ACC112 (cell line): ENCODE results near the gene APBB1.
A peak's percentile ranks its signal among the peaks of the same experiment; 100 is the strongest.

ENCODE experiments used
- H2AFZ ChIP-seq: fragments of 200-600 bp; sonication (generic); one replicate; pipeline ENCODE4 v1.6.0; 2017; ENCODE audit warnings: antibody characterized with exemption, low read length; ENCODE audit not compliant: unreplicated experiment
- H3K27ac ChIP-seq: fragments of 200-600 bp; sonication (generic); 2 replicates; pipeline ENCODE4 v1.5.1; 2014; ENCODE audit warnings: low read depth, mild to moderate bottlenecking, antibody characterized with exemption, low read length, moderate library complexity
- H3K27me3 ChIP-seq: fragments of 200-600 bp; sonication (generic); 2 replicates; pipeline ENCODE4 v1.6.1; 2014; ENCODE audit warnings: mild to moderate bottlenecking, antibody characterized with exemption, low read length, moderate library complexity, mixed read lengths; ENCODE audit not compliant: insufficient read depth
- H3K36me3 ChIP-seq: fragments of 200-600 bp; sonication (generic); 2 replicates; pipeline ENCODE4 v1.6.1; 2016; ENCODE audit warnings: mild to moderate bottlenecking, antibody characterized with exemption, low read length, moderate library complexity, mixed read lengths; ENCODE audit not compliant: insufficient read depth
- H3K4me1 ChIP-seq: fragments of 200-600 bp; sonication (generic); one replicate; pipeline ENCODE4 v1.6.1; 2016; ENCODE audit warnings: low read length, mixed read lengths; ENCODE audit not compliant: insufficient read depth, unreplicated experiment, control insufficient read depth
- H3K4me3 ChIP-seq: fragments of 200-600 bp; sonication (generic); 2 replicates; pipeline ENCODE4 v1.5.1; 2014; ENCODE audit warnings: mild to moderate bottlenecking, low read depth, low read length
- H3K79me2 ChIP-seq: fragments of 200-600 bp; sonication (generic); one replicate; pipeline ENCODE4 v1.6.0; 2016; ENCODE audit warnings: low read length; ENCODE audit not compliant: control insufficient read depth, unreplicated experiment, insufficient read depth

APBB1 gene

DNA sequence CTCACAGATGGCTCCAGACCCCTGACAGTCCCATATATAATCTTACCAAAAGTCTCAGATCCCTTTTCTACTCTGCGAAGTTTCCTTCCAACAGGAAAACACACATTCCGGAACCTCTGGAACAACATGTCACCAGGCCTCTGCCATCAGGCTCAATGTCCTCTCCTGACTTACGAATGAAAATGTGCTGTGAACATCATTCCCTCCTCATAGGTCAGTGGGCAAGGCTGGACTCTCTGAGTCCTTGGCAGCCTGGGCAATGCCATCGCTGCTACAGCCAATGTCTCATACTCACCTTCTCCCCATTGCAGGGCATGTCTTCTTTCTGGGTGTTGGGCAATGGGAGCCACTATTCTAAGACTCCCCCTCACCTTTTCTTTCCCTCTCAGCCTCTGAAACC lies 23.5 kb upstream of the APBB1 start:
- no peaks in the 10 kb centered on the region for H3K36me3 ChIP-seq
- H2AFZ ChIP-seq: no peak overlapping the region
- H3K79me2 ChIP-seq: no peaks in the 10 kb centered on the region
- no peaks in the 10 kb centered on the region for H3K4me1 ChIP-seq
- no peak overlapping the region for H3K27ac ChIP-seq
- no peak overlapping the region for H3K4me3 ChIP-seq
- no peaks in the 10 kb centered on the region for H3K27me3 ChIP-seq

DNA sequence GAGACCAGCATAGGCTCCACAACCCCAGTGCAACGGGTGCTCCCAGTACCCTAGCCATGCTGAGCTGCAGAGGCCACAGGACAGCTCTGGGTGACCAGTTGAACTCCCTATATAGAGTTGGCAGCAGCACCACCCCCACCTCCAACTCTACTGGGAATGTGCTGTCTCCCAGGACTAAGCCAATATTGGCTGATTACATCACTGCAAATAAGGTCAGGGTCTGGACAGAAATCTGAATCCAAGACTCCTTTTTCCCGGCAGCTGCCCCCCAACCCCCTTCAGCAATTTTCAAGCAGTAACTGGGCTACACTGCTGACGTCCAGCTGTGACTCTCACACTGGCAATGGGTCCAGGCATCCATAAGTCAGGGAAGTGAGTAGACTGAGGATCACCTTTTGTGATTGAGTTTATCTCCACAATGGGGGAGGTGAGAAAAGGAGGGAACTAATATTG lies 22.0 kb upstream of the APBB1 start, which contains the start of gene HPX:
Gene HPX, minus strand, starts transcription at position 82 of the 453 bp plus-strand sequence. Its CDS starts 24 bp downstream, at position 58.
- Histone ChIP-seq H3K27me3 (no peaks in the 10 kb centered on the region), H3K79me2 (no peaks in the 10 kb centered on the region), H3K36me3 (no peaks in the 10 kb centered on the region), H3K27ac (no peak within 1 kb of the TSS), H2AFZ (no peak within 1 kb of the TSS), H3K4me3 (no peak within 1 kb of the TSS), H3K4me1 (no peaks in the 10 kb centered on the region)

- Histone ChIP-seq H3K4me1 (no peaks in the 10 kb centered on the region), H3K4me3 (no peak overlapping the region), H3K79me2 (no peaks in the 10 kb centered on the region), H3K27me3 (no peaks in the 10 kb centered on the region), H3K27ac (no peak overlapping the region), H3K36me3 (no peaks in the 10 kb centered on the region), H2AFZ (peak overlapping the region; percentile 57)
Observed at GRCh38 chr11:6438979-6439571, 20.2 kb upstream of the APBB1 start.

DNA sequence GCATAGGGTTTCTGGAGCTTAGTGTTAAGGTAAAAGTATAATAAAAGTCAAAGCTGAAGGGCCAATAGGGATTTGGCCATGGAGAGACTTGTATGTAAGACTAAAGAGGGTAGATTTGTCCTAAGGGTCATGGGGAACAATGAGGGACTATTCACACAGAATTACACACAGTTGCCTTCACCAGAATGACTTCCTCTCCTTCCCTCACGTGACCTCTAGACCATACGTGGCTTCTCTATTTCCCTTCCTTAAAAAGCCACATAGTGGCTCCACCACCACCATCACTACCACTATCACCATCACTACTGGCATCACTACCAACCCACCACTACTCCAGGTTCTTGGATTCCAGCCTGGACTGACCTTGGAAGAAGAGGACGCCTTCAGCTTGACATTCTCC lies 19.1 kb upstream of the APBB1 start:
- Histone ChIP-seq H3K4me1 (no peaks in the 10 kb centered on the region), H3K27me3 (no peaks in the 10 kb centered on the region), H3K27ac (no peak overlapping the region), H3K36me3 (no peaks in the 10 kb centered on the region), H3K4me3 (no peak overlapping the region), H2AFZ (no peak overlapping the region), H3K79me2 (no peaks in the 10 kb centered on the region)

GRCh38 chr11:6437423-6437822 lies 18.5 kb upstream of the APBB1 start:
- H3K4me3 ChIP-seq: no peak overlapping the region
- H3K27ac ChIP-seq: no peak overlapping the region
- no peaks in the 10 kb centered on the region for H3K79me2 ChIP-seq
- H2AFZ ChIP-seq: no peak overlapping the region
- no peaks in the 10 kb centered on the region for H3K36me3 ChIP-seq
- H3K27me3 ChIP-seq: no peaks in the 10 kb centered on the region
- H3K4me1 ChIP-seq: peaks cover 5% of the 10 kb centered on the region

- Histone ChIP-seq H3K36me3 (no peaks in the 10 kb centered on the region), H3K4me3 (no peak overlapping the region), H2AFZ (no peak overlapping the region), H3K27me3 (no peaks in the 10 kb centered on the region), H3K27ac (no peak overlapping the region), H3K79me2 (no peaks in the 10 kb centered on the region), H3K4me1 (peaks cover 17% of the 10 kb centered on the region)
Observed at GRCh38 chr11:6433998-6434660, 15.2 kb upstream of the APBB1 start.

DNA sequence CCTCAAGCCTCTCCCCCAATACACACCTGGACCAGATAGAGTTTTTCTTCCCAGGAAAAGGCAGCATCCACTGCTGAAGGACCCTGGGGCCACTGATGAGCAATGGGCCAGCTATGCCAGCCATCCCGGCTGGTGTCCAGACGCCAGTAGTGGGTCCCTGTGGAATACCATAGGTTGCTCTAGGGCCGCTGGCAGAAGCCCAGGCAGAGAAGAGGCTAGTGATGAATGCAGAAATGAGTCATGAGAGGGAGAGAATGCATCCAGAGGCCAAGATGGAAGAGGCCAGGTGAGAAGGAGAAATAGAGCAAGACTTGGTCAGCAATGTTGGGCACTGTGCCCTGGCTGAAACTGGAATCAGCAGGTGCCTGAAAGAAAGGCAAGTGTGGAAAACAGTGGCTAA lies 13.0 kb upstream of the APBB1 start:
- Histone ChIP-seq H3K27me3 (peaks cover under 1% of the 10 kb centered on the region; the same call in 1 of the 2 replicates), H3K4me1 (peaks cover 17% of the 10 kb centered on the region), H3K4me3 (no peak overlapping the region), H3K79me2 (no peaks in the 10 kb centered on the region), H3K27ac (no peak overlapping the region), H2AFZ (no peak overlapping the region), H3K36me3 (no peaks in the 10 kb centered on the region)

DNA sequence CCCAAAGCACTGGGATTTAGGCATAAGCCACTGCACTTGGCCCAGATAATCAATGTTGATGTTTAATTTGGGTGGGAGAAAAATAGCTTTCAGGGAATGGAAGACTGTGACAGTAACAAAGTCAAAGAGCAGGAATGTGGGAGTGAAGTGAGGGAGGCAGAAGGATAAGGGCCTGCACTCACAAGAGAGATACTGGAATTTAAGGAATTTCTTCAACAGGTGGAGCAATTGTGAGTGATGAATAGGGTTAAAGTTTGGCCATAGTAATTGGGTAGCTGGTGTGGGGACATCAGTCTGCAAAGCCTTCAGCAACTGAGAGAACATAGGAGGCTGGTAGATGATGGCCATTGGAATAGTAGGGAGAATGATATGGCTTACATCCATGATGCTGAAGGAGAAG lies 8.6 kb upstream of the APBB1 start:
- peaks cover 13% of the 10 kb centered on the region for H3K4me1 ChIP-seq
- no peak overlapping the region for H2AFZ ChIP-seq
- no peak overlapping the region for H3K4me3 ChIP-seq
- H3K36me3 ChIP-seq: no peaks in the 10 kb centered on the region
- no peaks in the 10 kb centered on the region for H3K79me2 ChIP-seq
- H3K27ac ChIP-seq: no peak overlapping the region
- H3K27me3 ChIP-seq: peaks cover 29% of the 10 kb centered on the region

DNA sequence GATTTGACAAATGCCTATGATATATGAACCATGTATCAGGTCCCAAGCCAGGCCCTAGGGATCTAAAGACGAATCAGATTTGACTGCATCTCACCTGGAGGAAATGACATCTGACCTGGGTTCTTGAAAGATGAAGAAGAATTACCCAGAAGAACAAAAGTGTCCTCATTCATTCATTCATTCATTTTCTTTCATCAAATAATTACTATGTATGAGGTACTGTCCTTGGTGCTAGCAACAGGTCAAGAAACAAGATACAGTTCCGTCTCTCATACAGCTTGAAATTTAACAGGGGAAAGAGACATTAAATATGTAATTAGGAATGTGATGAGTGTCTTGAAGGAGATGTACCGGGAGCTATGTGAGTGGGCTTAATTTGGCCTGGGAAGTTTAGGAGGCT lies 1.8 kb upstream of the APBB1 start:
- Histone ChIP-seq H3K4me3 (no peak overlapping the region), H3K27me3 (peaks cover 27% of the 10 kb centered on the region), H3K36me3 (no peaks in the 10 kb centered on the region), H2AFZ (no peak overlapping the region), H3K27ac (no peak overlapping the region), H3K4me1 (peaks cover 11% of the 10 kb centered on the region), H3K79me2 (no peaks in the 10 kb centered on the region)

GRCh38 chr11:6418557-6419008 lies 311 bp downstream of the APBB1 start:
- Histone ChIP-seq H3K79me2 (peaks cover 3% of the 10 kb centered on the region), H3K4me3 (peak overlapping the region; percentile 93), H3K27ac (no peak overlapping the region), H3K36me3 (no peaks in the 10 kb centered on the region), H3K27me3 (peaks cover 16% of the 10 kb centered on the region), H2AFZ (peak overlapping the region; percentile 95), H3K4me1 (peaks cover 11% of the 10 kb centered on the region)
